ENCODE data around the gene AKAP7.

DNA sequence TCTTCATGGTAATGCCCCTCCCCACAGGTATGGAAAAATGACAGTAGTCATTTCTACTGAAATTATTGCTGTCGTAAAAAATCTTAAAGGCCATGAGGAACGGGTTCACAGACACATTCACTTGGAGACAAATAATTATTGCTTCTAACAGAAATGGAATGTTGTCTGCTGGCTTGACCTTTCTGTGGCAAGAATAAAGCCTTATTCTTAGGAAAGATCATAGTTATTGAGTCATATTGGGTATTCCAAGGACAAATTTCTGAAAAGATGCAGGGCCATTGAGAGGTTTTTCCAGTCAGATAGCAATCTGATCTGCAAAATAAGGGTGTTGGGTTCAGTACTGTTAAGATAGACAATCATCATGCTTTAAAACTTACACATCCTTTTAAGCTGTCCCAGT is 29.2 kb downstream of the AKAP7 start:
- TF ChIP-seq, protein P1, sequence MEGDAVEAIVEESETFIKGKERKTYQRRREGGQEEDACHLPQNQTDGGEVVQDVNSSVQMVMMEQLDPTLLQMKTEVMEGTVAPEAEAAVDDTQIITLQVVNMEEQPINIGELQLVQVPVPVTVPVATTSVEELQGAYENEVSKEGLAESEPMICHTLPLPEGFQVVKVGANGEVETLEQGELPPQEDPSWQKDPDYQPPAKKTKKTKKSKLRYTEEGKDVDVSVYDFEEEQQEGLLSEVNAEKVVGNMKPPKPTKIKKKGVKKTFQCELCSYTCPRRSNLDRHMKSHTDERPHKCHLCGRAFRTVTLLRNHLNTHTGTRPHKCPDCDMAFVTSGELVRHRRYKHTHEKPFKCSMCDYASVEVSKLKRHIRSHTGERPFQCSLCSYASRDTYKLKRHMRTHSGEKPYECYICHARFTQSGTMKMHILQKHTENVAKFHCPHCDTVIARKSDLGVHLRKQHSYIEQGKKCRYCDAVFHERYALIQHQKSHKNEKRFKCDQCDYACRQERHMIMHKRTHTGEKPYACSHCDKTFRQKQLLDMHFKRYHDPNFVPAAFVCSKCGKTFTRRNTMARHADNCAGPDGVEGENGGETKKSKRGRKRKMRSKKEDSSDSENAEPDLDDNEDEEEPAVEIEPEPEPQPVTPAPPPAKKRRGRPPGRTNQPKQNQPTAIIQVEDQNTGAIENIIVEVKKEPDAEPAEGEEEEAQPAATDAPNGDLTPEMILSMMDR (IDR thresholded peaks at IDR 0.05; ENCODE audit: low read length): no peak
- no peak for TF ChIP-seq EZH2 (optimal IDR thresholded peaks at IDR 0.05; ENCODE audit: low read depth, low read length)
- no peak for TF ChIP-seq EZH2phosphoT487 (IDR thresholded peaks at IDR 0.05; ENCODE audit: low read length)

Data from MM.1S (cell line).